Trophoblast cell (in vitro differentiated cells and primary cell): Measurements from ENCODE around the gene CAMK2A.

Experiments used
- DNase-seq, 2 donors: peaks; one replicate each; pipeline ENCODE4 v3.0.0-alpha.2; 2016
- H2AFZ ChIP-seq: 2 replicates; pipeline ENCODE4 v1.6.1; 2013; ENCODE audit warnings: low read length, moderate library complexity, mild to moderate bottlenecking; ENCODE audit not compliant: insufficient read depth, poor library complexity
- H2AK5ac ChIP-seq: 2 replicates; pipeline ENCODE4 v1.6.1; 2013; ENCODE audit warnings: mild to moderate bottlenecking, low read length
- H2BK120ac ChIP-seq: 2 replicates; pipeline ENCODE4 v1.6.1; 2013; ENCODE audit warnings: low read length, mild to moderate bottlenecking, moderate library complexity; ENCODE audit not compliant: insufficient read depth, poor library complexity
- H2BK12ac ChIP-seq: 2 replicates; pipeline ENCODE4 v1.6.1; 2013; ENCODE audit warnings: mild to moderate bottlenecking, low read length, moderate library complexity
- H2BK5ac ChIP-seq: 2 replicates; pipeline ENCODE4 v1.6.1; 2013; ENCODE audit warnings: low read length, low read depth, moderate library complexity, mild to moderate bottlenecking; ENCODE audit not compliant: poor library complexity
- H3K14ac ChIP-seq: 2 replicates; pipeline ENCODE4 v1.6.1; 2013; ENCODE audit warnings: mild to moderate bottlenecking, low read length
- H3K18ac ChIP-seq: 2 replicates; pipeline ENCODE4 v1.6.1; 2013; ENCODE audit warnings: mild to moderate bottlenecking, low read length
- H3K23ac ChIP-seq: 2 replicates; pipeline ENCODE4 v1.6.1; 2013; ENCODE audit warnings: low read length
- H3K27ac ChIP-seq: 2 replicates; pipeline ENCODE4 v1.5.1; 2013; ENCODE audit warnings: low read depth, mild to moderate bottlenecking, inconsistent platforms, low read length, moderate library complexity
- H3K27me3 ChIP-seq: 2 replicates; pipeline ENCODE4 v1.6.1; 2013; ENCODE audit warnings: inconsistent platforms, mild to moderate bottlenecking, low read length, moderate library complexity; ENCODE audit not compliant: insufficient read depth
- H3K36me3 ChIP-seq, 2 experiments: 1 replicate in 1 of 2; 2 replicates in 1 of 2; pipeline ENCODE4 v1.6.1; 2013; ENCODE audit warnings: low read length in 2 of 2, mild to moderate bottlenecking in 2 of 2, moderate library complexity in 1 of 2; ENCODE audit not compliant: insufficient read depth in 2 of 2, control insufficient read depth in 1 of 2
- H3K4ac ChIP-seq: 2 replicates; pipeline ENCODE4 v1.6.1; 2013; ENCODE audit warnings: low read depth, mild to moderate bottlenecking, low read length, moderate library complexity
- H3K4me1 ChIP-seq, 2 experiments: 1 replicate in 1 of 2; 2 replicates in 1 of 2; pipeline ENCODE4 v1.6.1; 2013; ENCODE audit warnings: low read length in 2 of 2, mild to moderate bottlenecking in 2 of 2, moderate library complexity in 1 of 2; ENCODE audit not compliant: insufficient read depth in 2 of 2, control insufficient read depth in 1 of 2
- H3K4me2 ChIP-seq: 2 replicates; pipeline ENCODE4 v1.6.1; 2013; ENCODE audit warnings: inconsistent platforms, mild to moderate bottlenecking, low read length, moderate library complexity
- H3K4me3 ChIP-seq: 2 replicates; pipeline ENCODE4 v1.5.1; 2013; ENCODE audit warnings: mild to moderate bottlenecking, low read depth, low read length, inconsistent platforms
- H3K79me1 ChIP-seq: one replicate; pipeline ENCODE4 v1.6.1; 2013; ENCODE audit warnings: low read length
- H3K79me2 ChIP-seq: 2 replicates; pipeline ENCODE4 v1.6.1; 2013; ENCODE audit warnings: low read length, mild to moderate bottlenecking; ENCODE audit not compliant: control insufficient read depth, insufficient read depth, poor library complexity
- H3K9ac ChIP-seq: 2 replicates; pipeline ENCODE4 v1.6.1; 2013; ENCODE audit warnings: mild to moderate bottlenecking, low read length
- H3K9me3 ChIP-seq: 2 replicates; pipeline ENCODE4 v1.6.1; 2013; ENCODE audit warnings: low read depth, mild to moderate bottlenecking, control low read depth, inconsistent platforms, low read length; ENCODE audit not compliant: insufficient read depth
- H4K12ac ChIP-seq: 2 replicates; pipeline ENCODE4 v1.6.1; 2013; ENCODE audit warnings: low read depth, mild to moderate bottlenecking, low read length, moderate library complexity
- H4K8ac ChIP-seq: 2 replicates; pipeline ENCODE4 v1.6.1; 2013; ENCODE audit warnings: low read depth, mild to moderate bottlenecking, low read length, moderate library complexity
- H4K91ac ChIP-seq: one replicate; pipeline ENCODE4 v1.6.1; 2013; ENCODE audit warnings: low read depth, mild to moderate bottlenecking, low read length, moderate library complexity
- WGBS: extraction: QIAGEN DNeasy Blood & Tissue Kit; methylation state at CpG from one replicate; pipeline ENCODE4 v1.1.7; 2013; ENCODE audit warnings: missing lambda C conversion rate; ENCODE audit not compliant: insufficient read length, insufficient coverage; ENCODE audit errors: extremely low coverage; 5-methylcytosine and 5-hydroxymethylcytosine counted together

CAMK2A gene

GRCh38 chr5:150252489-150252888, 37.1 kb downstream of the CAMK2A start:
- Histone ChIP-seq H3K4ac (no peak overlapping the region), H3K18ac (no peak overlapping the region), H3K4me3 (no peak overlapping the region), H3K4me1 (no peaks in the 10 kb centered on the region), H2BK12ac (no peak overlapping the region), H3K9ac (no peak overlapping the region), H2AK5ac (no peak overlapping the region), H3K9me3 (no peaks in the 10 kb centered on the region), H2AFZ (no peak overlapping the region), H3K27ac (no peak overlapping the region), H3K79me2 (no peaks in the 10 kb centered on the region), H3K4me2 (no peak overlapping the region), H4K8ac (no peak overlapping the region), H3K14ac (no peak overlapping the region), H3K23ac (no peak overlapping the region), H3K27me3 (no peaks in the 10 kb centered on the region), H4K91ac (no peak overlapping the region), H4K12ac (no peak overlapping the region), H3K36me3 (no peaks in the 10 kb centered on the region), H2BK5ac (no peak overlapping the region), H3K79me1 (no peaks in the 10 kb centered on the region), H2BK120ac (no peak overlapping the region)
- DNase-seq, result no peak
- WGBS, result no CpG with 5 or more reads among the region's 6 CpGs

GRCh38 chr5:150251504-150251903, 38.1 kb downstream of the CAMK2A start:
- Histone ChIP-seq H3K9ac (no peak overlapping the region), H3K18ac (no peak overlapping the region), H3K27me3 (no peaks in the 10 kb centered on the region), H3K27ac (no peak overlapping the region), H2AFZ (no peak overlapping the region), H4K12ac (no peak overlapping the region), H2BK5ac (no peak overlapping the region), H4K91ac (no peak overlapping the region), H2BK120ac (no peak overlapping the region), H3K23ac (no peak overlapping the region), H4K8ac (no peak overlapping the region), H3K79me2 (no peaks in the 10 kb centered on the region), H3K4ac (no peak overlapping the region), H3K79me1 (no peaks in the 10 kb centered on the region), H3K4me1 (no peaks in the 10 kb centered on the region), H3K14ac (no peak overlapping the region), H2AK5ac (no peak overlapping the region), H3K9me3 (no peaks in the 10 kb centered on the region), H3K4me2 (no peak overlapping the region), H3K4me3 (no peak overlapping the region), H2BK12ac (no peak overlapping the region), H3K36me3 (no peaks in the 10 kb centered on the region)
- WGBS, result no CpG with 5 or more reads among the region's 7 CpGs
- DNase-seq, result no peak

- Histone ChIP-seq H2BK120ac (no peak overlapping the region), H4K8ac (no peak overlapping the region), H3K79me1 (no peaks in the 10 kb centered on the region), H4K91ac (no peak overlapping the region), H3K9me3 (no peaks in the 10 kb centered on the region), H3K9ac (no peak overlapping the region), H3K27ac (no peak overlapping the region), H3K14ac (no peak overlapping the region), H3K4ac (no peak overlapping the region), H3K79me2 (no peaks in the 10 kb centered on the region), H3K27me3 (no peaks in the 10 kb centered on the region), H3K18ac (no peak overlapping the region), H4K12ac (no peak overlapping the region), H3K23ac (no peak overlapping the region), H3K4me3 (no peak overlapping the region), H3K4me1 (peaks cover 15% of the 10 kb centered on the region in 2 experiments), H3K36me3 (no peaks in the 10 kb centered on the region), H3K4me2 (no peak overlapping the region), H2AK5ac (no peak overlapping the region), H2AFZ (no peak overlapping the region), H2BK5ac (no peak overlapping the region), H2BK12ac (no peak overlapping the region)
- WGBS, result no CpG with 5 or more reads among the region's 5 CpGs
- no peak for DNase-seq
Measured at GRCh38 chr5:150249744-150250143, 39.8 kb downstream of the CAMK2A start.

- Histone ChIP-seq H3K27me3 (no peaks in the 10 kb centered on the region), H3K4me3 (no peak overlapping the region), H3K79me2 (no peaks in the 10 kb centered on the region), H2AFZ (no peak overlapping the region), H3K4ac (no peak overlapping the region), H4K8ac (no peak overlapping the region), H2BK5ac (no peak overlapping the region), H3K36me3 (no peaks in the 10 kb centered on the region), H2BK12ac (no peak overlapping the region), H2BK120ac (no peak overlapping the region), H3K18ac (no peak overlapping the region), H4K91ac (no peak overlapping the region), H3K27ac (no peak overlapping the region), H3K9ac (no peak overlapping the region), H3K9me3 (no peaks in the 10 kb centered on the region), H3K14ac (no peak overlapping the region), H2AK5ac (no peak overlapping the region), H3K79me1 (no peaks in the 10 kb centered on the region), H3K23ac (no peak overlapping the region), H4K12ac (no peak overlapping the region), H3K4me1 (peaks cover 15 to 16% of the 10 kb centered on the region in 2 experiments), H3K4me2 (no peak overlapping the region)
- no CpG with 5 or more reads among the region's 3 CpGs for WGBS
- no peak for DNase-seq
Measured at GRCh38 chr5:150248946-150249345, 40.6 kb downstream of the CAMK2A start.
